ENCODE measurements around the gene LRRK1.

GRCh38 chr15:101108461-101108775 lies 189.3 kb downstream of the LRRK1 start:
- TF ChIP-seq, protein P1, sequence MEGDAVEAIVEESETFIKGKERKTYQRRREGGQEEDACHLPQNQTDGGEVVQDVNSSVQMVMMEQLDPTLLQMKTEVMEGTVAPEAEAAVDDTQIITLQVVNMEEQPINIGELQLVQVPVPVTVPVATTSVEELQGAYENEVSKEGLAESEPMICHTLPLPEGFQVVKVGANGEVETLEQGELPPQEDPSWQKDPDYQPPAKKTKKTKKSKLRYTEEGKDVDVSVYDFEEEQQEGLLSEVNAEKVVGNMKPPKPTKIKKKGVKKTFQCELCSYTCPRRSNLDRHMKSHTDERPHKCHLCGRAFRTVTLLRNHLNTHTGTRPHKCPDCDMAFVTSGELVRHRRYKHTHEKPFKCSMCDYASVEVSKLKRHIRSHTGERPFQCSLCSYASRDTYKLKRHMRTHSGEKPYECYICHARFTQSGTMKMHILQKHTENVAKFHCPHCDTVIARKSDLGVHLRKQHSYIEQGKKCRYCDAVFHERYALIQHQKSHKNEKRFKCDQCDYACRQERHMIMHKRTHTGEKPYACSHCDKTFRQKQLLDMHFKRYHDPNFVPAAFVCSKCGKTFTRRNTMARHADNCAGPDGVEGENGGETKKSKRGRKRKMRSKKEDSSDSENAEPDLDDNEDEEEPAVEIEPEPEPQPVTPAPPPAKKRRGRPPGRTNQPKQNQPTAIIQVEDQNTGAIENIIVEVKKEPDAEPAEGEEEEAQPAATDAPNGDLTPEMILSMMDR (IDR thresholded peaks at IDR 0.05; ENCODE audit: low read depth, low read length), result no peak
- TF ChIP-seq EZH2phosphoT487 (IDR thresholded peaks at IDR 0.05; ENCODE audit: low read depth), result no peak

All from OCI-LY3 (cell line).